Gastrocnemius medialis (tissue), 4 donors: Measurements from ENCODE around the gene VAV2.

Experiments used
- POLR2A ChIP-seq, 2 donors: fragments of 450-650 bp; IDR thresholded peaks; one replicate each; pipeline ENCODE4 v1.6.1; 2017; ENCODE audit warnings: antibody characterized with exemption in 2 of 2, mild to moderate bottlenecking in 2 of 2, moderate library complexity in 2 of 2
- TF ChIP-seq, protein P1 (sequence below), 5 experiments: fragments of 450-650 bp in 3 of 5; fragments of 200-600 bp in 2 of 5; sonication (generic) in 2 of 5; IDR thresholded peaks in 4 of 5; conservative IDR thresholded peaks in 1 of 5; 1 replicate in 4 of 5; 2 replicates in 1 of 5; pipeline ENCODE4 v1.5.1; 2016 to 2019; ENCODE audit warnings: antibody characterized with exemption in 5 of 5, mild to moderate bottlenecking in 3 of 5, moderate library complexity in 3 of 5

DNA sequence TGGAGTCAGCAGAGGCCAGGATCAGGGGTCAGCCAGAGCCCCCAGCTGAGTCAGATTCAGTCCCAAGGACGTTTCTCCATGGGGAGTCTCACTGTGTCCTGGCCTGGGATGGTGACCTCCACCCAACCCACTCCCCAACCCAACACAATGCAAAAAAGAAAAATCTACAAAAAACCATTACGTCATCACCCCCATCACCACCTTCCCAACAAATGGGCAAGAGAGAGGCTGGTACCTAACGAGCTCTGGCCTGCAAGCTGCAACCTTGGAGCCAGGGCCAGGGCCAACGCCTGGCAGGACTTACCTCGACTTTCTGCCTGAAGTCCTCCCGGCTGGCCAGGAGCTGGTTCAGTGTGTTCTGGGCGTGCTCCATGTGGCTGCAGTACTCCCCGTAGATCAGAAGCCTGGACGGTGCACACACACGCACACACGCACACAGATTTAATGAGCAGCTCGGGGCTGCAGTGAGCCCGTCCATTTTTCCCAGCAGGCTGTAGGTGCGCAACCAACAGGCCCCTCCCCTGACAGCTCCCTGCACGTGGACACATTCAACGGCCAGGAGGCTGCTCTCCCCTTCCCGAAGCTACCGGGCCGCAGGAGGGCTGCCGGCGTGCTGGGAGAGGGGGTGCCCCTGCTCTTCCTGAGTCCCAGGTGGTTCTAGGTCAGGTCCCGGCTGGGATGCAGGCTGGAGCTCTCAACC, 194.6 kb downstream of the VAV2 start:
- no peak for TF ChIP-seq POLR2A (IDR thresholded peaks at IDR 0.05)
- TF ChIP-seq, protein P1, sequence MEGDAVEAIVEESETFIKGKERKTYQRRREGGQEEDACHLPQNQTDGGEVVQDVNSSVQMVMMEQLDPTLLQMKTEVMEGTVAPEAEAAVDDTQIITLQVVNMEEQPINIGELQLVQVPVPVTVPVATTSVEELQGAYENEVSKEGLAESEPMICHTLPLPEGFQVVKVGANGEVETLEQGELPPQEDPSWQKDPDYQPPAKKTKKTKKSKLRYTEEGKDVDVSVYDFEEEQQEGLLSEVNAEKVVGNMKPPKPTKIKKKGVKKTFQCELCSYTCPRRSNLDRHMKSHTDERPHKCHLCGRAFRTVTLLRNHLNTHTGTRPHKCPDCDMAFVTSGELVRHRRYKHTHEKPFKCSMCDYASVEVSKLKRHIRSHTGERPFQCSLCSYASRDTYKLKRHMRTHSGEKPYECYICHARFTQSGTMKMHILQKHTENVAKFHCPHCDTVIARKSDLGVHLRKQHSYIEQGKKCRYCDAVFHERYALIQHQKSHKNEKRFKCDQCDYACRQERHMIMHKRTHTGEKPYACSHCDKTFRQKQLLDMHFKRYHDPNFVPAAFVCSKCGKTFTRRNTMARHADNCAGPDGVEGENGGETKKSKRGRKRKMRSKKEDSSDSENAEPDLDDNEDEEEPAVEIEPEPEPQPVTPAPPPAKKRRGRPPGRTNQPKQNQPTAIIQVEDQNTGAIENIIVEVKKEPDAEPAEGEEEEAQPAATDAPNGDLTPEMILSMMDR (IDR thresholded peaks at IDR 0.05 in 4 of 5, conservative IDR thresholded peaks at IDR 0.05 in 1 of 5), result no peak
